Progenitor cell of endocrine pancreas (in vitro differentiated cells): Measurements from ENCODE around the gene CCDC116. TPM values are rescaled to one million over a fixed set of nuclear protein-coding genes. Genes with fewer than 3 reads are reported as not detected.

Experiments used
- DNase-seq: peaks from one replicate; pipeline ENCODE4 v3.0.0; 2021; ENCODE audit warnings: low spot score; ENCODE audit not compliant: unreplicated experiment
- H3K27ac Mint-ChIP-seq: 2 replicates; pipeline ENCODE4 v1.8.0; 2021; ENCODE audit warnings: mild to moderate bottlenecking, moderate library complexity, mixed read lengths
- H3K27me3 Mint-ChIP-seq: 2 replicates; pipeline ENCODE4 v1.8.0; 2021; ENCODE audit warnings: mixed read lengths
- H3K36me3 Mint-ChIP-seq: 2 replicates; pipeline ENCODE4 v1.8.0; 2022; ENCODE audit warnings: mixed read lengths; ENCODE audit not compliant: insufficient read depth
- H3K4me1 Mint-ChIP-seq: 2 replicates; pipeline ENCODE4 v1.8.0; 2021; ENCODE audit warnings: low read depth, mixed read lengths
- H3K4me3 Mint-ChIP-seq: 2 replicates; pipeline ENCODE4 v1.8.0; 2021; ENCODE audit warnings: low read depth, mild to moderate bottlenecking, moderate library complexity, mixed read lengths
- H3K9me3 Mint-ChIP-seq: 2 replicates; pipeline ENCODE4 v1.8.0; 2021; ENCODE audit warnings: low read depth, mixed read lengths
- CTCF ChIP-seq: fragments of 200-600 bp; sonication (generic); IDR thresholded peaks from one replicate; pipeline ENCODE4 v1.5.0; 2021; ENCODE audit warnings: antibody characterized with exemption, mild to moderate bottlenecking; ENCODE audit not compliant: unreplicated experiment
- total RNA-seq: library from RNA; stranded (reverse); gene quantifications from 2 replicates; pipeline ENCODE4 v1.2.1, GENCODE V29; 2021

CCDC116 gene
- total RNA-seq, 1 donor from 2014 or later: 1.3 TPM

DNA sequence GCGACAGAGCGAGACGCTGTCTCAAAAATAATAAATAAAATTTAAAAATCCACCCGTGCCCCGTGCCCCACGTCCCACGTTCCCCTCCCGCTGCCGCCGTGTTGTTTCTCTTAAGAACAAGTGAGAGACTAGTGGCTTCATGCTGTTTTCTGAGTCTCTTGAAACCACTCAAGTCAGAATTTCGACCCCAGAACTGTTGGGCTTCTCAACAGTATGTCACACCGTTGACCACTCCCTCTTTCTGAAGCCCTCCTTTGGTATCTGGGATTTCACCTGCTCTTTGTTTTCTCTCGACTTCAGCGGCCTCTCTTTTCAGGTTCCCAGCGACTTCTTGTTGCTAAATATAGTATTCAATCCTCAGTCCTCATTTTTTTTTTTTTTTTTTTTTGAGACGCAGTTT is 34.2 kb downstream of the CCDC116 start:
- Mint-ChIP-seq H3K9me3 (no peaks in the 10 kb centered on the region), H3K36me3 (no peaks in the 10 kb centered on the region), H3K4me3 (peak overlapping the region; percentile 91), H3K27ac (peak overlapping the region; percentile 97), H3K27me3 (no peaks in the 10 kb centered on the region), H3K4me1 (peaks cover 9% of the 10 kb centered on the region)
- no peak for DNase-seq
- TF ChIP-seq CTCF: no peak

GRCh38 chr22:21669026-21669425 is 36.5 kb downstream of the CCDC116 start:
- Mint-ChIP-seq H3K27me3 (no peaks in the 10 kb centered on the region), H3K4me3 (no peak overlapping the region), H3K9me3 (no peaks in the 10 kb centered on the region), H3K4me1 (peaks cover 9% of the 10 kb centered on the region), H3K36me3 (peaks cover 9% of the 10 kb centered on the region), H3K27ac (no peak overlapping the region)
- DNase-seq: no peak
- TF ChIP-seq CTCF: no peak

- TF ChIP-seq CTCF: no peak
- Mint-ChIP-seq H3K4me3 (no peak overlapping the region), H3K27me3 (no peaks in the 10 kb centered on the region), H3K9me3 (no peaks in the 10 kb centered on the region), H3K36me3 (peaks cover 31% of the 10 kb centered on the region), H3K27ac (no peak overlapping the region), H3K4me1 (peaks cover 6% of the 10 kb centered on the region)
- no peak for DNase-seq
These were observed 39.6 kb downstream of the CCDC116 start for GRCh38 chr22:21672107-21672629.

GRCh38 chr22:21673534-21674321 is 41.2 kb downstream of the CCDC116 start:
- Mint-ChIP-seq H3K27me3 (no peaks in the 10 kb centered on the region), H3K36me3 (peaks cover 39% of the 10 kb centered on the region), H3K9me3 (no peaks in the 10 kb centered on the region), H3K27ac (no peak overlapping the region), H3K4me3 (no peak overlapping the region), H3K4me1 (peaks cover 4% of the 10 kb centered on the region)
- no peak for DNase-seq
- no peak for TF ChIP-seq CTCF

DNA sequence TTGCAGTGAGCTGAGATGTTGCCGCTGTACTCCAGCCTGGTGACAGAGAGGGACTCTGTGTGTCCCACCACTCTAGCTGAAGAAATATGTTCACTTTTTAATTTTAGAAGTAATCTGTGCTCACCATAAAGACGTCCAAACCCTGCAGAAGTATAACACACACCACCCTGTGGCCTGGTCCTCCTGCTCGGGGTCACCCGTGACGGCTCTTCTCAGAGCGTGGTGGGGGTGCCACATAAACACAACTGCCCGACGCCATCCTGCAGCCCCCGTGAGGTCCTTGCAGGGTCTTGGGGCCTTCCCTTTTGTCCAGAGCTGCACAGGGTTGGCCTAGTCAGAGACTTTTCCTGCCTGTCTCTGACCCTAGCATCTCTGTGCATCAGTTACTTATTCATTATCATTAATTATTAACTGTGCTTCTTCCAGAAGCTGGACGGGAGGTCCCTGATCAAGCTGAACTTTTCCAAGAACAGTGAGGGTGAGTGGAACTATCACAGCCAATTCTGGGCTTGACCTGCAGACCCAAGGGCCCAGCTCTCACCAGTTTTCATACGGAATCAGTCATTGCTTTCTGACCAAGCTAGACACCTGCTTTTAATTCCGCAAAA is 42.2 kb downstream of the CCDC116 start:
- Mint-ChIP-seq H3K36me3 (peaks cover 39% of the 10 kb centered on the region), H3K4me1 (no peaks in the 10 kb centered on the region), H3K27me3 (no peaks in the 10 kb centered on the region), H3K4me3 (no peak overlapping the region), H3K9me3 (no peaks in the 10 kb centered on the region), H3K27ac (no peak overlapping the region)
- no peak for DNase-seq
- no peak for TF ChIP-seq CTCF
